SU-DHL-6 (cell line): Measurements from ENCODE around the gene FLRT2.

ENCODE experiments used
- H2AFZ ChIP-seq: fragments of 200-600 bp; sonication (generic); 2 replicates; pipeline ENCODE4 v1.6.1; 2014; ENCODE audit warnings: low read depth, mild to moderate bottlenecking, moderate library complexity, mixed read lengths, antibody characterized with exemption, low read length; ENCODE audit not compliant: severe bottlenecking
- H3F3A ChIP-seq: fragments of 200-600 bp; shearing (Covaris generic); 2 replicates; pipeline ENCODE4 v1.6.0; 2016; ENCODE audit warnings: antibody characterized with exemption, mild to moderate bottlenecking; ENCODE audit not compliant: insufficient read depth
- H3K27ac ChIP-seq: fragments of 200-600 bp; sonication (generic); 2 replicates; pipeline ENCODE4 v1.5.1; 2016; ENCODE audit warnings: low read depth, mild to moderate bottlenecking, low read length, moderate library complexity, mixed read lengths
- H3K27me3 ChIP-seq: fragments of 200-600 bp; sonication (generic), shearing (Covaris generic); 2 replicates; pipeline ENCODE4 v1.6.0; 2014; ENCODE audit warnings: mild to moderate bottlenecking, low read length
- H3K36me3 ChIP-seq: fragments of 200-600 bp; sonication (generic); 2 replicates; pipeline ENCODE4 v1.6.1; 2014; ENCODE audit warnings: mild to moderate bottlenecking, low read length, mixed read lengths
- H3K4me2 ChIP-seq: fragments of 300-600, 200-600 bp; shearing (Covaris generic), sonication (generic); 2 replicates; pipeline ENCODE4 v1.6.0; 2014; ENCODE audit warnings: low read length, low read depth, mild to moderate bottlenecking; ENCODE audit not compliant: poor library complexity, severe bottlenecking
- H3K4me3 ChIP-seq: fragments of 200-600 bp; sonication (generic); 2 replicates; pipeline ENCODE4 v1.5.1; 2014; ENCODE audit warnings: antibody characterized with exemption, low read length, mild to moderate bottlenecking, mixed read lengths; ENCODE audit not compliant: insufficient read depth, poor library complexity, severe bottlenecking
- H3K79me2 ChIP-seq: fragments of 200-600 bp; sonication (generic); 2 replicates; pipeline ENCODE4 v1.6.1; 2014; ENCODE audit warnings: mild to moderate bottlenecking, low read length, moderate library complexity; ENCODE audit not compliant: insufficient read depth
- H3K9ac ChIP-seq: fragments of 200-600 bp; sonication (generic); 2 replicates; pipeline ENCODE4 v1.7.0; 2014; ENCODE audit warnings: mild to moderate bottlenecking, low read length
- H3K9me2 ChIP-seq: fragments of 200-600 bp; sonication (generic); replicated peaks from 2 replicates; pipeline ENCODE4 v1.6.1; 2014; ENCODE audit warnings: low read length; ENCODE audit not compliant: insufficient read depth
- H3K9me3 ChIP-seq: fragments of 200-600 bp; sonication (generic); 2 replicates; pipeline ENCODE4 v1.6.1; 2014; ENCODE audit warnings: low read length, mixed read lengths; ENCODE audit not compliant: insufficient read depth
- H4K20me1 ChIP-seq: fragments of 200-600 bp; sonication (generic); 2 replicates; pipeline ENCODE4 v1.6.1; 2014; ENCODE audit warnings: low read depth, mild to moderate bottlenecking, antibody characterized with exemption, low read length, moderate library complexity, mixed read lengths
- EZH2phosphoT487 ChIP-seq: fragments of 200-600 bp; sonication (generic), shearing (Covaris generic); conservative IDR thresholded peaks from 2 replicates; pipeline ENCODE4 v1.6.1; 2018; ENCODE audit warnings: mild to moderate bottlenecking, antibody characterized with exemption, low read length, moderate library complexity, mixed read lengths
- TF ChIP-seq, protein P1 (sequence below): fragments of 200-600 bp; sonication (generic); IDR thresholded peaks from one replicate; pipeline ENCODE4 v1.5.1; 2017; ENCODE audit warnings: antibody characterized with exemption, mild to moderate bottlenecking, low read length, moderate library complexity; ENCODE audit not compliant: insufficient read depth, poor library complexity, severe bottlenecking

FLRT2 gene

DNA sequence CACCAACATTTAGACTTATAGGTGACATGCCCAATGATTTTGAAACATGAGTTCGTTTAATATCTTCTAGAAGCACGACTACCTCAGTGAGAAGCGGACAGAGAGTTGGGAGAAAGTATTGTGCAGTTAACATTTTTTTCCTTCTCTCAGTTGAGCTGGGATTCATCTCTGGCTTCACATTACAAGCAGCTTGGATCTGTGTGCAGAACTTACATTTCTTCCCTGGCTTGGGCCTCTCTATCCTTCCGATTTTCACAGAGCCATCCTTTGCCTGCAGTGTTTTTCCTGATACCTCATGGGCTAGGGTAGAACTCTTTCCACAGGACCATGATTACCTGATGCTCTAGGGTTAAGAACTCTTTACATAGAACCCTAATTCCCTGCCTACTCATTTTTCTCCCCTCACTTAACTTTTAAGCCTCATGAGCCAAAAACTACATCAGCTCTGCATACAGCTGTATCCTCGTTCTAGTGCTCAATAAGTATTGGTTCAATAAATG, 86.5 kb downstream of the FLRT2 start:
- Histone ChIP-seq H3K4me3 (no peak overlapping the region), H3K79me2 (no peaks in the 10 kb centered on the region), H3K36me3 (no peaks in the 10 kb centered on the region), H3K9me2 (no peaks in the 10 kb centered on the region), H3K9me3 (no peaks in the 10 kb centered on the region), H4K20me1 (no peaks in the 10 kb centered on the region), H3F3A (no peaks in the 10 kb centered on the region), H3K4me2 (no peak overlapping the region), H3K27me3 (no peaks in the 10 kb centered on the region), H2AFZ (no peak overlapping the region), H3K27ac (no peak overlapping the region), H3K9ac (no peak overlapping the region)
- TF ChIP-seq EZH2phosphoT487, result no peak
- TF ChIP-seq, protein P1, sequence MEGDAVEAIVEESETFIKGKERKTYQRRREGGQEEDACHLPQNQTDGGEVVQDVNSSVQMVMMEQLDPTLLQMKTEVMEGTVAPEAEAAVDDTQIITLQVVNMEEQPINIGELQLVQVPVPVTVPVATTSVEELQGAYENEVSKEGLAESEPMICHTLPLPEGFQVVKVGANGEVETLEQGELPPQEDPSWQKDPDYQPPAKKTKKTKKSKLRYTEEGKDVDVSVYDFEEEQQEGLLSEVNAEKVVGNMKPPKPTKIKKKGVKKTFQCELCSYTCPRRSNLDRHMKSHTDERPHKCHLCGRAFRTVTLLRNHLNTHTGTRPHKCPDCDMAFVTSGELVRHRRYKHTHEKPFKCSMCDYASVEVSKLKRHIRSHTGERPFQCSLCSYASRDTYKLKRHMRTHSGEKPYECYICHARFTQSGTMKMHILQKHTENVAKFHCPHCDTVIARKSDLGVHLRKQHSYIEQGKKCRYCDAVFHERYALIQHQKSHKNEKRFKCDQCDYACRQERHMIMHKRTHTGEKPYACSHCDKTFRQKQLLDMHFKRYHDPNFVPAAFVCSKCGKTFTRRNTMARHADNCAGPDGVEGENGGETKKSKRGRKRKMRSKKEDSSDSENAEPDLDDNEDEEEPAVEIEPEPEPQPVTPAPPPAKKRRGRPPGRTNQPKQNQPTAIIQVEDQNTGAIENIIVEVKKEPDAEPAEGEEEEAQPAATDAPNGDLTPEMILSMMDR, result no peak

DNA sequence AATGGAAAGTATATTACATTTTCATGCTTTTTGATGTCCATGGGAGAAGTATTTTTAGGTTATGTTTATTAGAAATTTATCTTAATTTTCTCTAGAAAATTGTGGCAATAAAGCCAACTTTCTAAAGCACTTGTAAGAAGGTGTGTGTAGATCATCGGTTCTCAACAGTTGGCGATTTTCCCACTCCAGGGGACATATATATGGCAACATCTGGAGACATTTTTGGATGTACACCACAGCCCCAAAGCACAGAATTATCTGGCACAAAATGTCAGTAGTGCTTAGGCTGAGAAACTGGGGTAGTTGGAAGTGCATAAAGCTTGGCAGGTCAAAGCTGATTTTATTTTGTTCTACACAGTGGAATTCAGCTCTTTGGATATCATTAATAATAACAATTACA, 86.9 kb downstream of the FLRT2 start:
- H3K9me2 ChIP-seq, result no peaks in the 10 kb centered on the region
- H3K9me3 ChIP-seq, result no peaks in the 10 kb centered on the region
- H2AFZ ChIP-seq, result no peak overlapping the region
- H3F3A ChIP-seq, result no peaks in the 10 kb centered on the region
- H3K27ac ChIP-seq, result no peak overlapping the region
- no peaks in the 10 kb centered on the region for H4K20me1 ChIP-seq
- no peaks in the 10 kb centered on the region for H3K27me3 ChIP-seq
- no peak overlapping the region for H3K9ac ChIP-seq
- H3K36me3 ChIP-seq, result no peaks in the 10 kb centered on the region
- no peak overlapping the region for H3K4me3 ChIP-seq
- TF ChIP-seq, protein P1, result no peak
- no peak for TF ChIP-seq EZH2phosphoT487
- H3K79me2 ChIP-seq, result no peaks in the 10 kb centered on the region
- H3K4me2 ChIP-seq, result no peak overlapping the region

DNA sequence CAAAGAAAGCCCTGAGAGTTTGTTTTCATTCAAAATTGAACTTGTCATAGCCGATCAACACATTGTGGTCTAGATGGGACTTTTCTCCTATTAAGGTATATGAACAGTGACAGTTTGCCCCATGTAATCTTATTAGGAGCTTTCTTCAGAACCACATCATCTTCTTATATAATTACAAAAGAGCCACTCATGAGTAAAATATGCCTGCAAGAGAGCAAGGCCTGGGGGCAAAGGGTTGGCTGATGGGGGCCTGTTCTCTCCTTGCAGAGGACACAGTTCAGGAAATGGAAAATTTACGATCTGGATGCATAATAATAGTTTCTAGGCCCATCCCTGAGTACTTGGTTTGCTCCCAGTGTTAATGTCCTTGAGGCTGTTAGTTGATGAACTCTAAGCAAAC, 87.8 kb downstream of the FLRT2 start:
- no peak overlapping the region for H3K9ac ChIP-seq
- no peaks in the 10 kb centered on the region for H3K36me3 ChIP-seq
- TF ChIP-seq, protein P1, result no peak
- TF ChIP-seq EZH2phosphoT487, result no peak
- no peaks in the 10 kb centered on the region for H3K9me2 ChIP-seq
- no peaks in the 10 kb centered on the region for H3K79me2 ChIP-seq
- no peak overlapping the region for H3K4me2 ChIP-seq
- H3K27ac ChIP-seq, result no peak overlapping the region
- no peak overlapping the region for H2AFZ ChIP-seq
- H3K9me3 ChIP-seq, result no peaks in the 10 kb centered on the region
- H3K4me3 ChIP-seq, result no peak overlapping the region
- H4K20me1 ChIP-seq, result no peaks in the 10 kb centered on the region
- H3K27me3 ChIP-seq, result no peaks in the 10 kb centered on the region
- H3F3A ChIP-seq, result no peaks in the 10 kb centered on the region
